WTC11 (cell line): ENCODE data around the gene DENND6A.

Experiments used
- ATF2 ChIP-seq: sonication (generic); formaldehyde crosslinking; IDR thresholded peaks from 2 replicates; pipeline ENCODE4 v1.8.1; 2022; ENCODE audit warnings: low read depth, missing genetic modification reagents, borderline replicate concordance
- ATF6 ChIP-seq: sonication (generic); formaldehyde crosslinking; IDR thresholded peaks from 2 replicates; pipeline ENCODE4 v1.8.1; 2023; ENCODE audit warnings: mild to moderate bottlenecking, missing genetic modification reagents
- CREB1 ChIP-seq: sonication (generic); formaldehyde crosslinking; IDR thresholded peaks from 2 replicates; pipeline ENCODE4 v1.8.0; 2023; ENCODE audit warnings: mild to moderate bottlenecking, missing genetic modification reagents
- CTCF ChIP-seq: fragments of 200-600 bp; IDR thresholded peaks from 2 replicates; pipeline ENCODE4 v1.8.0; 2022; ENCODE audit warnings: antibody characterized with exemption
- JUN ChIP-seq: sonication (generic); formaldehyde crosslinking; IDR thresholded peaks from 2 replicates; pipeline ENCODE4 v1.8.0; 2023; ENCODE audit warnings: mild to moderate bottlenecking, missing genetic modification reagents
- RELA ChIP-seq: sonication (generic); formaldehyde crosslinking; IDR thresholded peaks from 2 replicates; pipeline ENCODE4 v1.8.1; 2022; ENCODE audit warnings: missing genetic modification reagents, mild to moderate bottlenecking, borderline replicate concordance
- TCF7 ChIP-seq: sonication (generic); formaldehyde crosslinking; IDR thresholded peaks from 2 replicates; pipeline ENCODE4 v1.8.0; 2022; ENCODE audit warnings: mild to moderate bottlenecking, low read depth, missing genetic modification reagents, moderate library complexity
- USF1 ChIP-seq: sonication (generic); formaldehyde crosslinking; IDR thresholded peaks from 2 replicates; pipeline ENCODE4 v1.8.0; 2022; ENCODE audit warnings: mild to moderate bottlenecking, missing genetic modification reagents
- ZNF121 ChIP-seq: sonication (generic); formaldehyde crosslinking; IDR thresholded peaks from 2 replicates; pipeline ENCODE4 v1.8.0; 2023; ENCODE audit warnings: missing genetic modification reagents
- TF ChIP-seq, protein P1 (sequence below): sonication (generic); formaldehyde crosslinking; IDR thresholded peaks from 2 replicates; pipeline ENCODE4 v1.8.0; 2022; ENCODE audit warnings: mild to moderate bottlenecking, missing genetic modification reagents
- TF ChIP-seq, protein P2 (sequence below): sonication (generic); formaldehyde crosslinking; IDR thresholded peaks from 2 replicates; pipeline ENCODE4 v1.8.0; 2023; ENCODE audit warnings: missing genetic modification reagents

DNA sequence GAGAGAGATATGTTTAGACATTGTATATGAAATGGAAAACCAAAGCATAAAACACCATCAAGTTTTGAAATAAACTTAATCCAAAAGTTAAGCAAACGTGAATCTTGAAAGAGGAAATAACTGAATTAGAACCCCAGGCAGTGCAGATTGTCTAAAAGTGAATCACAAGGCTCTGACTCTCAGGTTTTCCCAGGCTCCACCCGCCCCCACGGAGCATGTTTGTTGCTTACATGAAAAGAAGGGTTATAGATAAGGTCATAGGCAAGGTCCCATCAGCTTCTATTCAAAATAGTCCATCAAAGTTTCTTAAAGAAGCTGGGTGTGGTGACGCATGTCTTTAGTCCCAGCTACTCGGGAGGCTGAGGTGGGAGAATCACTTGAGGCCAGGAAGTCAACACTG lies 34.2 kb upstream of the DENND6A start:
- no peak for TF ChIP-seq CTCF
- TF ChIP-seq USF1, result no peak
- TF ChIP-seq CREB1 (CRISPR knock-in tag), result no peak
- TF ChIP-seq JUN (CRISPR knock-in tag), result no peak
- no peak for TF ChIP-seq TCF7 (CRISPR knock-in tag)
- no peak for TF ChIP-seq ATF6 (CRISPR knock-in tag)
- TF ChIP-seq ATF2, result no peak
- TF ChIP-seq RELA (CRISPR knock-in tag), result no peak
- TF ChIP-seq, protein P1, sequence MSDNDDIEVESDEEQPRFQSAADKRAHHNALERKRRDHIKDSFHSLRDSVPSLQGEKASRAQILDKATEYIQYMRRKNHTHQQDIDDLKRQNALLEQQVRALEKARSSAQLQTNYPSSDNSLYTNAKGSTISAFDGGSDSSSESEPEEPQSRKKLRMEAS (CRISPR knock-in tag), result no peak
- no peak for TF ChIP-seq ZNF121 (CRISPR knock-in tag)
- TF ChIP-seq, protein P2, sequence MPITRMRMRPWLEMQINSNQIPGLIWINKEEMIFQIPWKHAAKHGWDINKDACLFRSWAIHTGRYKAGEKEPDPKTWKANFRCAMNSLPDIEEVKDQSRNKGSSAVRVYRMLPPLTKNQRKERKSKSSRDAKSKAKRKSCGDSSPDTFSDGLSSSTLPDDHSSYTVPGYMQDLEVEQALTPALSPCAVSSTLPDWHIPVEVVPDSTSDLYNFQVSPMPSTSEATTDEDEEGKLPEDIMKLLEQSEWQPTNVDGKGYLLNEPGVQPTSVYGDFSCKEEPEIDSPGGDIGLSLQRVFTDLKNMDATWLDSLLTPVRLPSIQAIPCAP (CRISPR knock-in tag), result no peak
